Prostate gland (tissue), 2 donors: Measurements from ENCODE around the gene TNFSF13. TPM values are rescaled to one million over a fixed set of nuclear protein-coding genes. Genes with fewer than 3 reads are reported as not detected.
"Not testable (repeated sequence)": the region's sequence is repeated elsewhere in the genome, so short reads cannot be mapped to it uniquely, and the experiment has no call there.

Source experiments
- DNase-seq: peaks from one replicate; pipeline ENCODE4 v3.0.0-alpha.2; 2019; ENCODE audit warnings: low spot score
- H3K27ac ChIP-seq, 2 donors: fragments of 200-600 bp; sonication (generic); 2 replicates each; pipeline ENCODE4 v1.5.1; 2017 to 2019
- H3K27me3 ChIP-seq: fragments of 200-600 bp; sonication (generic); replicated peaks from 2 replicates; pipeline ENCODE4 v1.5.1; 2019; ENCODE audit not compliant: insufficient read depth
- H3K36me3 ChIP-seq, 2 donors: fragments of 200-600 bp; sonication (generic); 1 replicate in 1 of 2; 2 replicates in 1 of 2; pipeline versions ENCODE4 v1.5.1 to v1.8.1; 2017 to 2019
- H3K4me1 ChIP-seq: fragments of 200-600 bp; sonication (generic); replicated peaks from 2 replicates; pipeline ENCODE4 v1.5.1; 2019
- H3K4me3 ChIP-seq, 2 donors: fragments of 200-600 bp; sonication (generic); 2 replicates each; pipeline ENCODE4 v1.5.1; 2017 to 2019
- H3K9me3 ChIP-seq: fragments of 200-600 bp; sonication (generic); 2 replicates; pipeline ENCODE4 v1.5.1; 2017
- POLR2A ChIP-seq: fragments of 450-650 bp; IDR thresholded peaks from one replicate; pipeline ENCODE4 v1.6.1; 2016; ENCODE audit warnings: antibody characterized with exemption, mild to moderate bottlenecking
- POLR2AphosphoS5 ChIP-seq: sonication (generic); formaldehyde crosslinking; IDR thresholded peaks from one replicate; pipeline ENCODE4 v1.6.1; 2017; ENCODE audit warnings: antibody characterized with exemption
- WGBS: methylation state at CpG from one replicate; pipeline ENCODE4 v1.1.5; 2018; 5-methylcytosine and 5-hydroxymethylcytosine counted together
- intact Hi-C: fragments of 100-400 bp; cut with DNase I; formaldehyde crosslinking; loops from one replicate; pipeline ENCODE4 v1.14.2; 2022
- small RNA-seq, 2 donors: library from RNA; depleted of rRNA; stranded (forward); fragments of <200 nt; gene quantifications; one replicate each; pipeline ENCODE3, GENCODE V24; 2016
- total RNA-seq, 2 donors: library from RNA; depleted of rRNA; stranded (reverse); fragments of >200 nt; gene quantifications; one replicate each; pipeline ENCODE4 v1.1.0, GENCODE V29; 2016
- TF ChIP-seq, protein P1 (sequence below), 4 experiments: fragments of 200-600 bp in 2 of 4; fragments of 450-650 bp in 2 of 4; sonication (generic) in 2 of 4; IDR thresholded peaks; 1 replicate in 3 of 4; 2 replicates in 1 of 4; pipeline ENCODE4 v1.5.1; 2016 to 2019; ENCODE audit warnings: antibody characterized with exemption in 4 of 4, mild to moderate bottlenecking in 2 of 4, moderate library complexity in 2 of 4

TNFSF13 gene
- total RNA-seq, 2 donors from 2014 or later = 20.4 to 21.1 TPM

DNA sequence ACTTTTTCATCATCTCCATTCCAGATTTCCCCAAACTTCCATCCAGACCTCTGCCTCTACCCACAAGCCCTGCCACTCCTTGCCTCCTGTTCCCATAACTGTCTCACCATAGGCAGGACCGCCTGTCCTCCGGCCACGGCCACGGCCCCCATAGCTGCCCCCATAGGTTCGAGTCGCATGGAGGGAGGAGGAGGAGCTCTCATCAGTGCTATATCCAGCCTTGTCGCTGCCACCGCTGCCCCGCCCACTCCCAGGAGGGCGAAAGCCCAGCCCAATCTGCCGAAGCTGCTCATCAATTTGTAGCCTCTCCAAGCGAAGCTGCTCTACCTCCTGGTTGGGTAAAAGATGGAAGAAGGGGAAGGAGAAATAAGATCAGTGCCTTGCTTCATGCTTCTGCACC is 34.7 kb downstream of the TNFSF13 start:
- whole genome bisulfite sequencing = 82% methylated on average over 12 of the region's 12 CpGs
- TF ChIP-seq POLR2AphosphoS5 (no peak), POLR2A (no peak)
- TF ChIP-seq, protein P1, sequence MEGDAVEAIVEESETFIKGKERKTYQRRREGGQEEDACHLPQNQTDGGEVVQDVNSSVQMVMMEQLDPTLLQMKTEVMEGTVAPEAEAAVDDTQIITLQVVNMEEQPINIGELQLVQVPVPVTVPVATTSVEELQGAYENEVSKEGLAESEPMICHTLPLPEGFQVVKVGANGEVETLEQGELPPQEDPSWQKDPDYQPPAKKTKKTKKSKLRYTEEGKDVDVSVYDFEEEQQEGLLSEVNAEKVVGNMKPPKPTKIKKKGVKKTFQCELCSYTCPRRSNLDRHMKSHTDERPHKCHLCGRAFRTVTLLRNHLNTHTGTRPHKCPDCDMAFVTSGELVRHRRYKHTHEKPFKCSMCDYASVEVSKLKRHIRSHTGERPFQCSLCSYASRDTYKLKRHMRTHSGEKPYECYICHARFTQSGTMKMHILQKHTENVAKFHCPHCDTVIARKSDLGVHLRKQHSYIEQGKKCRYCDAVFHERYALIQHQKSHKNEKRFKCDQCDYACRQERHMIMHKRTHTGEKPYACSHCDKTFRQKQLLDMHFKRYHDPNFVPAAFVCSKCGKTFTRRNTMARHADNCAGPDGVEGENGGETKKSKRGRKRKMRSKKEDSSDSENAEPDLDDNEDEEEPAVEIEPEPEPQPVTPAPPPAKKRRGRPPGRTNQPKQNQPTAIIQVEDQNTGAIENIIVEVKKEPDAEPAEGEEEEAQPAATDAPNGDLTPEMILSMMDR (IDR thresholded peaks at IDR 0.05) = no peak

DNA sequence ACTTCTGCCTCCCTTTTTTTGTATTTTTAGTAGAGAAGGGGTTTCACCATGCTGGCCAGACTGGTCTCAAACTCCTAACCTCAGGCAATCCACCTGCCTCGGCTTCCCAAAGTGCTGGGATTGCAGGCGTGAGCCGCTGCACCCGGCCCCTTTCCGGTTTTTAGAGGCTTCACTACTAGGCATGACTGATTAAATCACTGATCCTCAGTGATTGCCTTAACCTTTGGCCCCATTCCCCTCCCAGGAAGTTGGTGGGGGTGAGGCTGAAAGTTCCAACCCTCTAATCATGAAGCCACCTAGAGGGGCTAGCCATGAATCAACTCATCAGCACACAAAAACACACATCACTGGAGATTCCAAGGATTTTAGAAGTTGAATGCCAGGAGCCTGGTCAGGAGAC is 39.0 kb downstream of the TNFSF13 start:
- H3K27me3 ChIP-seq, H3K27ac ChIP-seq, H3K4me1 ChIP-seq, intact Hi-C loops, H3K4me3 ChIP-seq, DNase-seq, H3K9me3 ChIP-seq: not testable (repeated sequence)
- H3K36me3 ChIP-seq = peaks cover 16 to 46% of the 10 kb centered on the region in 2 donors
- 65% methylated on average over 5 of the region's 5 CpGs for WGBS

More for the DNA sequence above, 34.7 kb downstream of the TNFSF13 start:
- Histone ChIP-seq H3K4me1 (peaks cover 5% of the 10 kb centered on the region), H3K9me3 (no peaks in the 10 kb centered on the region), H3K27me3 (no peaks in the 10 kb centered on the region), H3K27ac (no peak overlapping the region), H3K36me3 (peaks cover 16 to 24% of the 10 kb centered on the region in 2 donors), H3K4me3 (no peak overlapping the region)
- DNase-seq = no peak
- intact Hi-C loops = no loop called here

DNA sequence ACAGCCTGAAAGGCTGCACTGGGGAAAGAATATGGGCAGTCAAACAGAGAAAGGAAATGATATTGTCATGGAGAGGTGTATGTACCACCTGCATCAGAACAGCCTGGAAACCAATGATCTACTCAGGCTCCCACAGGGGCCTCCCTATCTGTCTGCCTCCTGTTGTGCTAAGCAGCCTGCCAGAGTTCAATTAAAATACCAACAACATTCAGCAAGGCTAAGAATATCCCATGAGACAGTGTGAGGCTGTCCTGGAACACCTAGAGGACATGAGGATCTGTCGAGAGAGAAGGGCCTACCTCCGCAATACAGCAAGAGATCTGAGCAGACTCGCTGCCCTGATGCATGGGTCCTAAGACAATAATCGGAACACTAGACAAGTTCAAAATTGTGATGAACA is 47.7 kb downstream of the TNFSF13 start:
- no peak overlapping the region for H3K27ac ChIP-seq
- DNase-seq = no peak
- H3K4me1 ChIP-seq = no peaks in the 10 kb centered on the region
- intact Hi-C loops = no loop called here
- H3K4me3 ChIP-seq = no peak overlapping the region
- TF ChIP-seq POLR2AphosphoS5 = no peak
- TF ChIP-seq, protein P1 (IDR thresholded peaks at IDR 0.05) = no peak
- TF ChIP-seq POLR2A = no peak
- H3K27me3 ChIP-seq = no peaks in the 10 kb centered on the region
- no peaks in the 10 kb centered on the region for H3K9me3 ChIP-seq
- WGBS = 90% methylated on average over 4 of the region's 4 CpGs
- peaks cover 7 to 12% of the 10 kb centered on the region in 2 donors for H3K36me3 ChIP-seq

DNA sequence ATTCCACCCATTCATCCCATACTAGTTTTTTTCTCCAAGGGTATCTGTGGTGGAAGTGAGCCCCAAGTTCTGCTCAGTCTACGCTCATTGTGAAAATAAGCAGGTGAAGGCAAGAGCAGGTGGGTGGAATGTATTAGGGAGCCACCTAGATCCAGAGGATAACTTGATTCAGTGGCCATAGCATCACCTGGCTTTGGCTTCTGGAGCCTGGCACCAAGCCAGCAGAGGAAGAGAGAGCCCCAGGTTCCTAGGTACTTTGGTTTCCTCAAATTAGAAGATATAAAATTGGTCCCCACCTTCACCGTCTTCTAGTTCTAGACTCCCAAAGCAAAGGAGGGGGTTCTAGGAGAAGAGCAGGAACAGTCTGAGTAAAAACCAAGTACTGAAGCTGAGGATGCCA is 52.1 kb downstream of the TNFSF13 start:
- H3K4me1 ChIP-seq = no peaks in the 10 kb centered on the region
- no peak for DNase-seq
- H3K27me3 ChIP-seq = no peaks in the 10 kb centered on the region
- TF ChIP-seq POLR2AphosphoS5 (no peak), POLR2A (no peak)
- TF ChIP-seq, protein P1 (IDR thresholded peaks at IDR 0.05) = no peak
- H3K27ac ChIP-seq = no peak overlapping the region
- intact Hi-C loops = no loop called here
- no peaks in the 10 kb centered on the region for H3K36me3 ChIP-seq
- WGBS = 92% methylated on average over 2 of the region's 2 CpGs
- H3K4me3 ChIP-seq = no peak overlapping the region
- H3K9me3 ChIP-seq = no peaks in the 10 kb centered on the region

Small RNA genes lying within 50 kb of the gene (small RNA-seq; reads per million reads assigned to genes)
- gene CD68 = 0 reads per million in 2 donors
- gene RF00019 = 0 reads per million in 2 donors
- 0 reads per million in 2 donors for gene SNORA48
- 0 reads per million in 2 donors for gene SNORD10

Other genes starting within 250 kb of the TNFSF13 start
- 100 to 1,000 TPM in 1 of 2 donors, 10 to 100 TPM in 1; 88.4 to 140 TPM for gene GPS2, start 243.4 kb upstream of the TNFSF13 start, total RNA-seq
- gene NEURL4, start 229.4 kb upstream of the TNFSF13 start, total RNA-seq = 10 to 100 TPM; 15.7 to 36.0 TPM
- 1 to 10 TPM; 2.5 to 6.5 TPM for gene ACAP1, start 222.2 kb upstream of the TNFSF13 start, total RNA-seq
- 10 to 100 TPM in 1 of 2 donors, 1 to 10 TPM in 1; 8.9 to 15.2 TPM for gene KCTD11, start 206.6 kb upstream of the TNFSF13 start, total RNA-seq
- gene TMEM95, start 203.6 kb upstream of the TNFSF13 start, total RNA-seq = not detected
- gene TNK1, start 177.7 kb upstream of the TNFSF13 start, total RNA-seq = 10 to 100 TPM in 1 of 2 donors, 1 to 10 TPM in 1; 9.9 to 28.4 TPM
- 10 to 100 TPM; 25.8 to 26.4 TPM for gene PLSCR3, start 164.2 kb upstream of the TNFSF13 start, total RNA-seq
- gene TMEM256, start 154.7 kb upstream of the TNFSF13 start, total RNA-seq = 100 to 1,000 TPM in 1 of 2 donors, 10 to 100 TPM in 1; 63.0 to 192 TPM
- 10 to 100 TPM in 1 of 2 donors, 1 to 10 TPM in 1; 8.6 to 16.2 TPM for gene NLGN2, start 150.9 kb upstream of the TNFSF13 start, total RNA-seq
- 1 to 10 TPM in 1 of 2 donors, not detected in 1; 3.6 TPM for gene SPEM1, start 138.4 kb upstream of the TNFSF13 start, total RNA-seq
- 1 to 10 TPM in 1 of 2 donors, not detected in 1; 5.3 TPM for gene SPEM2, start 133.1 kb upstream of the TNFSF13 start, total RNA-seq
- gene SPEM3, start 129.9 kb upstream of the TNFSF13 start, total RNA-seq = under 1 TPM; 0.09 to 0.11 TPM
- gene TMEM102, start 123.3 kb upstream of the TNFSF13 start, total RNA-seq = 10 to 100 TPM in 1 of 2 donors, 1 to 10 TPM in 1; 9.9 to 10.3 TPM
- 1 to 10 TPM; 1.2 to 4.2 TPM for gene FGF11, start 119.2 kb upstream of the TNFSF13 start, total RNA-seq
- gene CHRNB1, start 113.7 kb upstream of the TNFSF13 start, total RNA-seq = 10 to 100 TPM in 1 of 2 donors, 1 to 10 TPM in 1; 6.9 to 10.4 TPM
- gene ZBTB4, start 79.1 kb upstream of the TNFSF13 start, total RNA-seq = 10 to 100 TPM; 60.5 to 69.4 TPM
- not detected for gene SLC35G6, start 77.3 kb upstream of the TNFSF13 start, total RNA-seq
- gene POLR2A, start 74.4 kb upstream of the TNFSF13 start, total RNA-seq = 100 to 1,000 TPM in 1 of 2 donors, 10 to 100 TPM in 1; 79.7 to 217 TPM
- 10 to 100 TPM; 29.9 to 47.9 TPM for gene TNFSF12, start 9.7 kb upstream of the TNFSF13 start, total RNA-seq
- 10 to 100 TPM; 39.6 to 65.7 TPM for gene SENP3, start 3.2 kb downstream of the TNFSF13 start, total RNA-seq
- gene CD68, start 20.9 kb downstream of the TNFSF13 start, total RNA-seq = 10 to 100 TPM; 12.3 to 17.3 TPM
- 100 to 1,000 TPM; 101 to 239 TPM for gene MPDU1, start 25.1 kb downstream of the TNFSF13 start, total RNA-seq
- gene SOX15, start 31.3 kb downstream of the TNFSF13 start, total RNA-seq = 10 to 100 TPM in 1 of 2 donors, 1 to 10 TPM in 1; 6.3 to 15.0 TPM
- gene FXR2, start 56.1 kb downstream of the TNFSF13 start, total RNA-seq = 10 to 100 TPM; 27.1 to 51.4 TPM
- gene SAT2, start 69.1 kb downstream of the TNFSF13 start, total RNA-seq = 100 to 1,000 TPM in 1 of 2 donors, 10 to 100 TPM in 1; 83.3 to 139 TPM
- 1 to 10 TPM in 1 of 2 donors, not detected in 1; 2.1 TPM for gene SHBG, start 71.4 kb downstream of the TNFSF13 start, total RNA-seq
- 10 to 100 TPM in 1 of 2 donors, under 1 TPM in 1; 0.82 to 11.7 TPM for gene ATP1B2, start 92.2 kb downstream of the TNFSF13 start, total RNA-seq
- 10 to 100 TPM; 52.3 to 65.0 TPM for gene TP53, start 128.7 kb downstream of the TNFSF13 start, total RNA-seq
- 1 to 10 TPM; 8.6 to 9.4 TPM for gene WRAP53, start 129.7 kb downstream of the TNFSF13 start, total RNA-seq
- gene EFNB3, start 146.5 kb downstream of the TNFSF13 start, total RNA-seq = 1 to 10 TPM; 3.0 to 5.5 TPM
- gene DNAH2, start 159.0 kb downstream of the TNFSF13 start, total RNA-seq = 1 to 10 TPM in 1 of 2 donors, under 1 TPM in 1; 0.09 to 4.9 TPM